Stimulated activated CD8-positive, alpha-beta memory T cell treated with anti-CD3 and anti-CD28 coated beads, Interleukin-2, amount 100 ng/mL, for 48 hours (primary cell): ENCODE results near the gene FNDC3A.
"Not testable (repeated sequence)": the region's sequence is repeated elsewhere in the genome, so short reads cannot be mapped to it uniquely, and the experiment has no call there.

Experiments used
- DNase-seq, 2 donors: peaks; one replicate each; pipeline ENCODE4 v3.0.0-alpha.2; 2020; ENCODE audit warnings: low read depth in 2 of 2

FNDC3A gene

GRCh38 chr13:49082653-49083536, 107.2 kb downstream of the FNDC3A start:
- no peak for DNase-seq

- DNase-seq: no peak
Measured at GRCh38 chr13:49084961-49085360, 109.2 kb downstream of the FNDC3A start.

GRCh38 chr13:49086722-49087121, 111.0 kb downstream of the FNDC3A start:
- no peak for DNase-seq

GRCh38 chr13:49093376-49093775, 117.7 kb downstream of the FNDC3A start:
- no peak for DNase-seq

- no peak for DNase-seq
Measured at GRCh38 chr13:49097374-49097773, 121.7 kb downstream of the FNDC3A start.

GRCh38 chr13:49098198-49098597, 122.5 kb downstream of the FNDC3A start:
- DNase-seq: no peak

GRCh38 chr13:49098771-49099512, 123.2 kb downstream of the FNDC3A start:
- no peak for DNase-seq

GRCh38 chr13:49099513-49099877, 123.8 kb downstream of the FNDC3A start:
- no peak for DNase-seq

- DNase-seq: no peak
Measured at GRCh38 chr13:49100637-49101570, 125.2 kb downstream of the FNDC3A start.

GRCh38 chr13:49108196-49108595, 132.5 kb downstream of the FNDC3A start:
- no peak for DNase-seq

GRCh38 chr13:49110122-49110912, 134.6 kb downstream of the FNDC3A start:
- DNase-seq: peak; percentile 54 to 58

GRCh38 chr13:49110913-49111170, 135.1 kb downstream of the FNDC3A start:
- no peak for DNase-seq

- DNase-seq: no peak
Measured at GRCh38 chr13:49112782-49113525, 137.2 kb downstream of the FNDC3A start.

- no peak for DNase-seq
Measured at GRCh38 chr13:49113526-49114286, 138.0 kb downstream of the FNDC3A start.

GRCh38 chr13:49116873-49117272, 141.2 kb downstream of the FNDC3A start:
- no peak for DNase-seq

- not testable (repeated sequence) for DNase-seq
Measured at GRCh38 chr13:49118455-49118854, 142.7 kb downstream of the FNDC3A start.

- no peak for DNase-seq
Measured at GRCh38 chr13:49124693-49125304, 149.1 kb downstream of the FNDC3A start.

GRCh38 chr13:49125964-49126524, 150.3 kb downstream of the FNDC3A start:
- DNase-seq: no peak

GRCh38 chr13:49132479-49133002, 156.8 kb downstream of the FNDC3A start:
- DNase-seq: no peak
